PC-9 (cell line): ENCODE measurements around the gene KCNH2. TPM values are rescaled to one million over a fixed set of nuclear protein-coding genes. Genes with fewer than 3 reads are reported as not detected.

ENCODE experiments used
- BruUV-seq: library from RNA; stranded (reverse); fragments of 400-500 nt; replicated peaks from 2 replicates; lab custom pipeline; 2021; lab: Mats Ljungman, UMichigan
- CTCF ChIA-PET: fragments of 300-600 bp; sonication (Branson Sonifier 250); formaldehyde crosslinking; loops from one replicate; lab custom pipeline; 2022; ENCODE audit warnings: antibody characterized with exemption; lab: Charles Lee
- POLR2A ChIA-PET: fragments of 300-600 bp; sonication (Branson Sonifier 250); formaldehyde crosslinking; loops from one replicate; lab custom pipeline; 2022; ENCODE audit warnings: antibody characterized with exemption; ENCODE audit not compliant: unreplicated experiment; lab: Charles Lee
- DNase-seq, 2 experiments: peaks; one replicate each; pipeline versions ENCODE4 v3.0.0 to v3.0.0-alpha.2; 2015 to 2022; ENCODE audit warnings: mixed read lengths in 1 of 2
- H2AFZ ChIP-seq: fragments of 200-600 bp; sonication (generic); 2 replicates; pipeline ENCODE4 v1.8.1; 2017; ENCODE audit warnings: antibody characterized with exemption
- H3F3A ChIP-seq: fragments of 200-600 bp; sonication (generic); 2 replicates; pipeline ENCODE4 v1.8.1; 2017; ENCODE audit warnings: antibody characterized with exemption, mild to moderate bottlenecking, low read depth; ENCODE audit not compliant: insufficient read depth
- H3K27ac ChIP-seq: fragments of 200-600 bp; sonication (generic); 2 replicates; pipeline ENCODE4 v1.6.1; 2016; ENCODE audit warnings: mixed run types
- H3K27me3 ChIP-seq: fragments of 200-600 bp; sonication (generic); 2 replicates; pipeline ENCODE4 v1.6.1; 2016; ENCODE audit warnings: low read depth, mixed run types; ENCODE audit not compliant: insufficient read depth
- H3K36me3 ChIP-seq: fragments of 200-600 bp; sonication (generic); 2 replicates; pipeline ENCODE4 v1.6.1; 2016; ENCODE audit warnings: low read depth, mixed run types
- H3K4me1 ChIP-seq: fragments of 200-600 bp; sonication (generic); replicated peaks from 2 replicates; pipeline ENCODE4 v1.6.1; 2016; ENCODE audit warnings: mixed run types; ENCODE audit not compliant: insufficient read depth
- H3K4me2 ChIP-seq: fragments of 200-600 bp; sonication (generic); 2 replicates; pipeline ENCODE4 v1.6.1; 2017; ENCODE audit warnings: mixed run types
- H3K4me3 ChIP-seq: fragments of 200-600 bp; sonication (generic); 2 replicates; pipeline ENCODE4 v1.6.1; 2016; ENCODE audit warnings: mixed run types
- H3K79me2 ChIP-seq: fragments of 200-600 bp; sonication (generic); 2 replicates; pipeline ENCODE4 v1.6.1; 2017; ENCODE audit warnings: low read depth, mixed run types
- H3K9me2 ChIP-seq: fragments of 200-600 bp; sonication (generic); 2 replicates; pipeline ENCODE4 v1.8.1; 2017; ENCODE audit warnings: mild to moderate bottlenecking; ENCODE audit not compliant: insufficient read depth
- H3K9me3 ChIP-seq: fragments of 200-600 bp; sonication (generic); 2 replicates; pipeline ENCODE4 v1.8.1; 2016; ENCODE audit warnings: low read depth; ENCODE audit not compliant: insufficient read depth
- H4K20me1 ChIP-seq: fragments of 200-600 bp; sonication (generic); 2 replicates; pipeline ENCODE4 v1.8.1; 2017; ENCODE audit not compliant: insufficient read depth
- CTCF ChIP-seq: fragments of 200-600 bp; sonication (generic); conservative IDR thresholded peaks from 2 replicates; pipeline ENCODE4 v1.6.1; 2017; ENCODE audit warnings: mixed run types, antibody characterized with exemption, mild to moderate bottlenecking, moderate library complexity
- EZH2 ChIP-seq: fragments of 200-600 bp; sonication (generic); IDR thresholded peaks from 2 replicates; pipeline ENCODE4 v1.8.0; 2017; ENCODE audit warnings: antibody characterized with exemption, low read depth
- intact Hi-C: fragments of 100-400 bp; cut with micrococcal nuclease; formaldehyde crosslinking; loops from one replicate; pipeline ENCODE4 v1.10.0; 2022; ENCODE audit not compliant: unreplicated experiment
- total RNA-seq: library from RNA; stranded (reverse); gene quantifications from 2 replicates; pipeline ENCODE4 v1.2.3, GENCODE V29; 2021

KCNH2 gene
- total RNA-seq, 1 experiment from 2014 or later = 1.5 TPM

GRCh38 chr7:150901160-150902035 lies 76.7 kb downstream of the KCNH2 start:
- no peaks in the 10 kb centered on the region for H3K9me2 ChIP-seq

DNA sequence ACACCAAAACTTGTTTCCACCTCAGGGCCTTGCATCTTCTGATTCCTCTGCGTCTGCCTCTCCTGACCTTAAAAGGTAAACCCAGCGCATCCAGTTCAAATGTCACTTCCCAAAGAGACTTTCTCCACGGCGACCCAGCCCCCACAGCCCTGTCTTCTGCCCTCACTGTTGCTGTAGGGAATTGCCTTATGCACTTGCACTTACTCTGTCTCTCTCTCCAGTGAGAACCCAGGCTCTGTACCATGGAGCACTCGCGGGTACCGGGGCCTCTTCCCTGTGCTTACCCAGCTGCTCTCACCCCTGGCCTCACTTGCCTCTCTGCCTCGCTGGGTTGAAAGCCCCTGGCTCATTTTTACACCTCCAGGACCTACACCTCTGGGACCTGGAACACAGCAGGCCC lies 77.4 kb downstream of the KCNH2 start:
- H3K9me2 ChIP-seq = no peaks in the 10 kb centered on the region
- H3K4me1 ChIP-seq = no peaks in the 10 kb centered on the region
- no peak overlapping the region for H3K4me2 ChIP-seq
- H3K27ac ChIP-seq = no peak overlapping the region
- intact Hi-C loops = loop anchor here (2.0 to 5.0 kb wide), 3 partner anchors 42 to 127 kb away; partner anchors contain the start of gene ABCB8
- no peaks in the 10 kb centered on the region for H3K79me2 ChIP-seq
- H3K4me3 ChIP-seq = no peak overlapping the region
- no peaks in the 10 kb centered on the region for H4K20me1 ChIP-seq
- ChIA-PET CTCF (interaction anchor here (0.7 to 1.1 kb wide), 3 partner anchors 37 to 128 kb away, joined by 3 to 4 read pairs (median 4); partner anchors contain the start of gene ABCB8), POLR2A (no interaction called here)
- no peaks in the 10 kb centered on the region for H3F3A ChIP-seq
- peaks cover 49% of the 10 kb centered on the region for H3K27me3 ChIP-seq
- no peak overlapping the region for H2AFZ ChIP-seq
- no TSS peak for BruUV-seq
- no peak for TF ChIP-seq CTCF
- TF ChIP-seq EZH2 = no peak
- no peaks in the 10 kb centered on the region for H3K36me3 ChIP-seq
- no peak for DNase-seq
- no peaks in the 10 kb centered on the region for H3K9me3 ChIP-seq

More at GRCh38 chr7:150901160-150902035, 76.7 kb downstream of the KCNH2 start:
- ChIA-PET POLR2A (no interaction called here), CTCF (interaction anchor here (0.6 to 1.4 kb wide), 6 partner anchors 11 to 268 kb away, joined by 3 to 5 read pairs (median 4); partner anchors contain the start of gene ABCB8)
- no peak for TF ChIP-seq CTCF
- no peak for TF ChIP-seq EZH2
- no peaks in the 10 kb centered on the region for H3K79me2 ChIP-seq
- no TSS peak for BruUV-seq
- no peak overlapping the region for H3K4me3 ChIP-seq
- H3K4me2 ChIP-seq = no peak overlapping the region
- no peaks in the 10 kb centered on the region for H3F3A ChIP-seq
- peaks cover 53% of the 10 kb centered on the region for H3K27me3 ChIP-seq
- intact Hi-C loops = loop anchor here (2.0 to 5.0 kb wide), 4 partner anchors 41 to 211 kb away; partner anchors contain the start of gene ABCB8
- H4K20me1 ChIP-seq = no peaks in the 10 kb centered on the region
- no peaks in the 10 kb centered on the region for H3K9me3 ChIP-seq
- no peaks in the 10 kb centered on the region for H3K36me3 ChIP-seq
- H2AFZ ChIP-seq = no peak overlapping the region
- DNase-seq = peak; percentile 58 to 76
- no peaks in the 10 kb centered on the region for H3K4me1 ChIP-seq
- H3K27ac ChIP-seq = no peak overlapping the region

- Histone ChIP-seq H4K20me1 (no peaks in the 10 kb centered on the region), H3F3A (no peaks in the 10 kb centered on the region), H3K79me2 (no peaks in the 10 kb centered on the region), H3K4me3 (no peak overlapping the region), H3K27ac (no peak overlapping the region), H3K27me3 (peaks cover 29% of the 10 kb centered on the region), H3K4me2 (no peak overlapping the region), H3K36me3 (no peaks in the 10 kb centered on the region), H3K4me1 (no peaks in the 10 kb centered on the region), H2AFZ (no peak overlapping the region), H3K9me2 (no peaks in the 10 kb centered on the region), H3K9me3 (0 out of 2 replicates have a peak, but pooled peaks cover 4% of the 10 kb centered on the region)
- no TSS peak for BruUV-seq
- intact Hi-C loops = loop anchor here (1.0 to 2.0 kb wide), 7 partner anchors 21 to 274 kb away; no protein-coding TSS in a partner anchor
- ChIA-PET POLR2A (no interaction called here), CTCF (interaction anchor here (0.7 to 1.3 kb wide), 6 partner anchors 14 to 120 kb away, joined by 3 to 5 read pairs (median 4); no protein-coding TSS in a partner anchor)
- TF ChIP-seq EZH2 (no peak), CTCF (peak; percentile 95)
- DNase-seq = peak in 1 of 2 experiments; percentile 82
These were observed 79.6 kb downstream of the KCNH2 start for GRCh38 chr7:150898475-150899011.
